GM19324 (cell line): ENCODE results near the gene SKIC8.

ENCODE experiments used
- ATAC-seq: cut with Tn5 transposase; IDR thresholded peaks from one replicate; pipeline ENCODE4 v1.9.1; 2021; ENCODE audit warnings: mild to moderate bottlenecking, moderate library complexity; ENCODE audit not compliant: unreplicated experiment, low FRiP score

The SKIC8 gene

GRCh38 chr15:78233496-78233895, 65.9 kb downstream of the SKIC8 start:
- ATAC-seq, result no peak
